ENCODE data around the gene WWOX.

DNA sequence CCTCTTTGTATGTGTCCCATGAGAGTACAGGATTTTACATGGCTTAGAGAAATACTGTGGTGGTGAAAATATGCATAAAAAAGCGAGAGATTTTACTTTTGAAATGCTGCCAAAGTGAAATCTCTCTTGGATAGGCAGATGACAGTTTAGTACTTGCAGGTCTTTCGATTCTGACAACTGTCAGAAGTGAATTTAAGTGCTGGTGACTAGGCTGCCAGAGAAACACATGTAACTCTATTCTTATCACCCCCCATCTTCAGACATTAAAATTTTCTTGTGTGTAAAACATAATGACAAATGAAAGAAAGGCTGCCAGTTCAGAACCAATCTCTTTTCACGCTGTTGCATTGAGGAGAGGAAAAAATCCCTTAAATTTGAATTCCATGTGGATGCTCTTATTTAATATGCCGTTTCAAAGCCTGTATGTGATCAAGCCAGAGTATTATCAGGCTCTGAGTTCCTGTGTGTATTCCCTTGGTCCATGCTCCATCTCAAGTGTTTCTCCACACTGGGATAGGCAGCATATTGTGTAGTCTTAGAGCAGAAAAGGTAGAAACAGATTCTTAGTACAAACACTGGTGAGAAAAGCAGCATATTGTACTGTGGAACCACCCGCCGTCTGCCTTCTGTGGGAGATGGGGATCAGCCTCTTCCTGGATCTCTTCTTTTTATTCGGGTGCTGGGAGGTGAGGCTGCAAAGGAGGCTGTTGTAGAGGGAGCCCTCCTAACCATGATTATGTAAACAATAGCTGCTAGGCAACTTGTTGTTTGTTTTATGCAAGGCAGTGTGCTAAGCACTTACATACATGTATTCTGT lies 291.3 kb downstream of the WWOX start:
- TF ChIP-seq POLR2A (IDR thresholded peaks at IDR 0.05): no peak
- TF ChIP-seq, protein P1, sequence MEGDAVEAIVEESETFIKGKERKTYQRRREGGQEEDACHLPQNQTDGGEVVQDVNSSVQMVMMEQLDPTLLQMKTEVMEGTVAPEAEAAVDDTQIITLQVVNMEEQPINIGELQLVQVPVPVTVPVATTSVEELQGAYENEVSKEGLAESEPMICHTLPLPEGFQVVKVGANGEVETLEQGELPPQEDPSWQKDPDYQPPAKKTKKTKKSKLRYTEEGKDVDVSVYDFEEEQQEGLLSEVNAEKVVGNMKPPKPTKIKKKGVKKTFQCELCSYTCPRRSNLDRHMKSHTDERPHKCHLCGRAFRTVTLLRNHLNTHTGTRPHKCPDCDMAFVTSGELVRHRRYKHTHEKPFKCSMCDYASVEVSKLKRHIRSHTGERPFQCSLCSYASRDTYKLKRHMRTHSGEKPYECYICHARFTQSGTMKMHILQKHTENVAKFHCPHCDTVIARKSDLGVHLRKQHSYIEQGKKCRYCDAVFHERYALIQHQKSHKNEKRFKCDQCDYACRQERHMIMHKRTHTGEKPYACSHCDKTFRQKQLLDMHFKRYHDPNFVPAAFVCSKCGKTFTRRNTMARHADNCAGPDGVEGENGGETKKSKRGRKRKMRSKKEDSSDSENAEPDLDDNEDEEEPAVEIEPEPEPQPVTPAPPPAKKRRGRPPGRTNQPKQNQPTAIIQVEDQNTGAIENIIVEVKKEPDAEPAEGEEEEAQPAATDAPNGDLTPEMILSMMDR (IDR thresholded peaks at IDR 0.05): no peak

Measured in right lobe of liver (tissue), 4 donors.